ENCODE data around the gene MGRN1.

- TF ChIP-seq CTCF (IDR thresholded peaks at IDR 0.05) (no peak), POLR2AphosphoS5 (IDR thresholded peaks at IDR 0.05; ENCODE audit: insufficient read depth in 1 of 2, low read depth in 1 of 2) (no peak), POLR2A (IDR thresholded peaks at IDR 0.05) (no peak)
These were observed 27.2 kb downstream of the MGRN1 start for GRCh38 chr16:4651827-4652226.
